Neutrophil (primary cell): ENCODE data around the gene OSBPL6.
A peak's percentile ranks its signal among the peaks of the same experiment; 100 is the strongest.

Experiments used
- H3K27ac ChIP-seq: fragments of 200-600 bp; sonication (generic); 2 replicates; pipeline ENCODE4 v1.5.1; 2016; ENCODE audit warnings: mild to moderate bottlenecking, moderate library complexity
- H3K27me3 ChIP-seq: fragments of 200-600 bp; sonication (generic); 2 replicates; pipeline ENCODE4 v1.6.0; 2016; ENCODE audit warnings: mild to moderate bottlenecking
- H3K36me3 ChIP-seq: fragments of 200-600 bp; sonication (generic); 2 replicates; pipeline ENCODE4 v1.5.1; 2017
- H3K4me1 ChIP-seq, 2 experiments: fragments of 200-600 bp in 1 of 2; sonication (generic) in 1 of 2; 1 replicate in 1 of 2; 2 replicates in 1 of 2; pipeline versions ENCODE4 v1.5.1 to v1.6.1; 2013 to 2016; ENCODE audit warnings: low read depth in 1 of 2, low read length in 1 of 2, mild to moderate bottlenecking in 1 of 2, moderate library complexity in 1 of 2; ENCODE audit not compliant: control insufficient read depth in 1 of 2, insufficient read depth in 1 of 2
- H3K4me3 ChIP-seq, 2 experiments: fragments of 200-600 bp in 1 of 2; sonication (generic) in 1 of 2; 1 replicate in 1 of 2; 2 replicates in 1 of 2; pipeline ENCODE4 v1.5.1; 2013 to 2016; ENCODE audit warnings: low read depth in 1 of 2, low read length in 1 of 2, mild to moderate bottlenecking in 1 of 2, moderate library complexity in 1 of 2
- H3K9me3 ChIP-seq: fragments of 200-600 bp; sonication (generic); 2 replicates; pipeline ENCODE4 v1.5.1; 2016
- CTCF ChIP-seq: fragments of 200-600 bp; sonication (generic); IDR thresholded peaks from 2 replicates; pipeline ENCODE4 v1.5.1; 2016; ENCODE audit warnings: antibody characterized with exemption

The OSBPL6 gene

DNA sequence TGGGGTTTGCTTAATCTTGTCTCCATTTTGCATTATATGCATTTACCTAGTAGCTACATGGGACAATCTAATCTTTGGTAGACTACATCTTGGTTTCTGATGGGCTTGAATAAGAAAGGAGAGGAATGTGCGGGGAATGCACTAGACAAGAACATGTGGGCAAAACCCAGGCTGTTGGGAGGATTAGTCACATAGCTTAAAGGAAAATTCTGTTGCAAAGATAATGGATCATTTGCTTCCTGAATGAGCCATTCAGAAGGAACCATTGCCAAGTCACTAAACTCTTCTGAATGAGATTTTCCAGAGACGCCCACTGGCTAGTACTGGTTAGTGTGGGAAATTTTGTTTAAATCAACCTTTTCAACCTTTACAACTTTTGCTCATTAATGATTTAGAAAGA, 84.8 kb downstream of the OSBPL6 start:
- peaks cover 8 to 16% of the 10 kb centered on the region in 2 experiments for H3K4me1 ChIP-seq
- no peaks in the 10 kb centered on the region for H3K9me3 ChIP-seq
- H3K36me3 ChIP-seq: no peaks in the 10 kb centered on the region
- H3K27ac ChIP-seq: no peak overlapping the region
- H3K4me3 ChIP-seq: no peak overlapping the region
- no peak for TF ChIP-seq CTCF
- no peaks in the 10 kb centered on the region for H3K27me3 ChIP-seq

- peaks cover 8 to 16% of the 10 kb centered on the region in 2 experiments for H3K4me1 ChIP-seq
- H3K27ac ChIP-seq: no peak overlapping the region
- TF ChIP-seq CTCF: no peak
- no peaks in the 10 kb centered on the region for H3K9me3 ChIP-seq
- H3K36me3 ChIP-seq: no peaks in the 10 kb centered on the region
- H3K27me3 ChIP-seq: no peaks in the 10 kb centered on the region
- H3K4me3 ChIP-seq: no peak overlapping the region
Observed at GRCh38 chr2:178279636-178280035, 85.3 kb downstream of the OSBPL6 start.

DNA sequence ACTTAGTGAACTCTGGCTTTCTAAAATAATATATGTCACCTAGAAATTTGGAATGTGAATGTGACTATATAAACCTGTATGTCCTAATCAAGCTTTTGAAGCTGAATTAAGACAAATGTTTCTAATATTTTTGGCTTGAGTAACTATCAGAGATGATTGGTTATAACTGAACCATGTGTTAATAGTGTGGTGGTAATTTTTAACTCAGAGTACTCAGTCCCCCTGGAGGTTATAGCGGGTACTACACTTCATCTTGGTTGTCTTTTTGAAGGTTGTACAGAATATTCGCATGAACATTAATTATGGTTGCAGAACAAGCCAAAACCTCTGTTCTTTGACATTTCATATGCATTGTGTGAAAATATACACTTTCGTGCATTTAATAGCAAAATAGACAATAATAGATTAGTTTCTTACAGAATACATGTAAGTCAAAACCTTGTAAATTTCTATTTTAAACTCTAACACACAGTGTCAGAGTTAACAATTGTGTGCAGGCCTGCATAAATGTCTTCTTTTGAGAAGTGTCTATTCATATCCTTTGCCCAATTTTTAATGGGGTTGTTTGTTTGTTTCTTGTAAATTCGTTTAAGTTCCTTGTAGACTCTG, 86.0 kb downstream of the OSBPL6 start:
- peak; percentile 87 for TF ChIP-seq CTCF
- Histone ChIP-seq H3K36me3 (no peaks in the 10 kb centered on the region), H3K27me3 (no peaks in the 10 kb centered on the region), H3K9me3 (no peaks in the 10 kb centered on the region), H3K27ac (no peak overlapping the region), H3K4me1 (peaks cover 8 to 16% of the 10 kb centered on the region in 2 experiments), H3K4me3 (no peak overlapping the region)

GRCh38 chr2:178282075-178282815, 87.9 kb downstream of the OSBPL6 start:
- H3K27me3 ChIP-seq: no peaks in the 10 kb centered on the region
- peaks cover 5 to 16% of the 10 kb centered on the region in 2 experiments for H3K4me1 ChIP-seq
- peak overlapping the region; percentile 72 for H3K27ac ChIP-seq
- no peak for TF ChIP-seq CTCF
- no peak overlapping the region for H3K4me3 ChIP-seq
- H3K9me3 ChIP-seq: no peaks in the 10 kb centered on the region
- no peaks in the 10 kb centered on the region for H3K36me3 ChIP-seq

- H3K4me3 ChIP-seq: no peak overlapping the region
- no peaks in the 10 kb centered on the region for H3K27me3 ChIP-seq
- no peaks in the 10 kb centered on the region for H3K36me3 ChIP-seq
- H3K27ac ChIP-seq: no peak overlapping the region
- no peaks in the 10 kb centered on the region for H3K9me3 ChIP-seq
- peaks cover 5 to 16% of the 10 kb centered on the region in 2 experiments for H3K4me1 ChIP-seq
- no peak for TF ChIP-seq CTCF
Observed at GRCh38 chr2:178283341-178283918, 89.1 kb downstream of the OSBPL6 start.
